Kidney (tissue), 14 donors: ENCODE results near the gene SGCE. TPM values are rescaled to one million over a fixed set of nuclear protein-coding genes. Genes with fewer than 3 reads are reported as not detected.

ENCODE experiments used
- DNase-seq, 5 donors: peaks; one replicate each; pipeline ENCODE4 v3.0.0-alpha.2; 2013 to 2020
- FAIRE-seq: peaks from 2 replicates; lab custom pipeline; 2012; peaks lifted over from hg19 to GRCh38; lab: Jason Lieb, UNC
- H3K27ac ChIP-seq, 2 donors: one replicate each; pipeline ENCODE4 v1.7.0; 2013; ENCODE audit warnings: low read depth in 2 of 2, low read length in 2 of 2, inconsistent platforms in 1 of 2
- H3K27me3 ChIP-seq: one replicate; pipeline ENCODE4 v1.7.1; 2013; ENCODE audit warnings: low read length, inconsistent platforms; ENCODE audit not compliant: control insufficient read depth, insufficient read depth
- H3K36me3 ChIP-seq, 3 donors: one replicate each; pipeline versions ENCODE4 v1.7.0 to v1.7.1; 2013; ENCODE audit warnings: low read length in 3 of 3, control low read depth in 1 of 3, inconsistent platforms in 1 of 3; ENCODE audit not compliant: insufficient read depth in 3 of 3, control insufficient read depth in 2 of 3
- H3K4me1 ChIP-seq, 3 donors: one replicate each; pipeline versions ENCODE4 v1.7.0 to v1.7.1; 2013; ENCODE audit warnings: low read length in 3 of 3, inconsistent platforms in 1 of 3, low read depth in 1 of 3; ENCODE audit not compliant: control insufficient read depth in 2 of 3, insufficient read depth in 2 of 3
- H3K4me3 ChIP-seq, 3 donors: one replicate each; pipeline versions ENCODE4 v1.7.0 to v1.8.1; 2013; ENCODE audit warnings: low read length in 3 of 3, control low read depth in 1 of 3, inconsistent platforms in 1 of 3
- H3K9ac ChIP-seq, 3 donors: one replicate each; pipeline versions ENCODE4 v1.7.0 to v1.7.1; 2013; ENCODE audit warnings: low read length in 3 of 3, control low read depth in 1 of 3, inconsistent platforms in 1 of 3
- H3K9me3 ChIP-seq, 3 donors: one replicate each; pipeline versions ENCODE4 v1.7.0 to v1.7.1; 2013; ENCODE audit warnings: low read length in 3 of 3, control low read depth in 1 of 3, inconsistent platforms in 1 of 3; ENCODE audit not compliant: control insufficient read depth in 2 of 3, insufficient read depth in 1 of 3
- CTCF ChIP-seq: IDR thresholded peaks from 3 replicates; pipeline ENCODE4 v1.5.1; 2012; ENCODE audit warnings: mild to moderate bottlenecking, moderate library complexity, borderline replicate concordance; ENCODE audit not compliant: insufficient read depth; ENCODE audit errors: extremely low read depth
- intact Hi-C: fragments of 100-400 bp; cut with DNase I; formaldehyde crosslinking; loops from one replicate; pipeline ENCODE4 v1.11.1; 2022
- polyA plus RNA-seq: library from polyadenylated mRNA; stranded (reverse); fragments of 350-450 nt; fragmentation: Illumina TruSeq; extraction: RNeasy Lipid Tissue Mini Kit (QIAGEN cat#74804); gene quantifications from one replicate; pipeline ENCODE4 v1.2.3, GENCODE V29; 2014; ENCODE audit warnings: low read depth, low replicate concordance; ENCODE audit not compliant: insufficient read depth
- total RNA-seq: library from RNA; stranded (reverse); fragmentation: NEBNext Ultra II Directional; extraction: Animal tissue kit (Norgen Biotek cat#: 25700); gene quantifications from one replicate; pipeline ENCODE4 v1.2.1, GENCODE V29; 2021
- donor health status: control.
- donor health status: control.
- donor health status: control.
- donor health status: control.
- donor health status: control.
- donor health status: DM: yes; HTN: yes; CAD: no.
- donor health status: Normal renal cell carcinoma (clear cell type).

SGCE gene
- total and polyA plus RNA-seq, 2 donors from 2014 or later: 56.5 to 59.6 TPM

- intact Hi-C loops: no loop called here
- H3K36me3 ChIP-seq: no peaks in the 10 kb centered on the region
- DNase-seq (no peak), FAIRE-seq (no peak)
- no peaks in the 10 kb centered on the region for H3K4me1 ChIP-seq
- no peak overlapping the region for H3K9ac ChIP-seq
- H3K9me3 ChIP-seq: no peaks in the 10 kb centered on the region
- no peaks in the 10 kb centered on the region for H3K27me3 ChIP-seq
- no peak overlapping the region for H3K4me3 ChIP-seq
- H3K27ac ChIP-seq: no peak overlapping the region
- TF ChIP-seq CTCF: no peak
Measured at GRCh38 chr7:94565247-94565894, 90.6 kb downstream of the SGCE start.

- intact Hi-C loops: no loop called here
- Histone ChIP-seq H3K9me3 (no peaks in the 10 kb centered on the region), H3K27me3 (no peaks in the 10 kb centered on the region), H3K36me3 (no peaks in the 10 kb centered on the region), H3K9ac (no peak overlapping the region), H3K4me1 (no peaks in the 10 kb centered on the region), H3K4me3 (no peak overlapping the region), H3K27ac (no peak overlapping the region)
- DNase-seq (no peak), FAIRE-seq (no peak)
- no peak for TF ChIP-seq CTCF
Measured at GRCh38 chr7:94562525-94562924, 93.4 kb downstream of the SGCE start.

GRCh38 chr7:94561841-94562514 is 94.0 kb downstream of the SGCE start:
- intact Hi-C loops: no loop called here
- no peak for FAIRE-seq
- no peak for TF ChIP-seq CTCF
- Histone ChIP-seq H3K4me1 (no peaks in the 10 kb centered on the region), H3K27me3 (no peaks in the 10 kb centered on the region), H3K4me3 (no peak overlapping the region), H3K36me3 (no peaks in the 10 kb centered on the region), H3K27ac (no peak overlapping the region), H3K9me3 (no peaks in the 10 kb centered on the region), H3K9ac (no peak overlapping the region)
- no peak for DNase-seq
